GM23338 (cell line): ENCODE results near the gene KRTAP5-6. TPM values are rescaled to one million over a fixed set of nuclear protein-coding genes. Genes with fewer than 3 reads are reported as not detected.

Experiments
- ATAC-seq: fragments of 200-7000 bp; cut with Tn5 transposase; 3 replicates; pipeline ENCODE4 v1.9.1; 2020
- DNase-seq: peaks from one replicate; pipeline ENCODE4 v3.0.0-alpha.2; 2015; ENCODE audit warnings: low spot score
- H2AFZ ChIP-seq: fragments of 200-600 bp; sonication (generic); 2 replicates; pipeline ENCODE4 v1.8.0; 2016; ENCODE audit warnings: antibody characterized with exemption, mild to moderate bottlenecking, moderate library complexity
- H3F3A ChIP-seq: fragments of 200-600 bp; sonication (generic); replicated peaks from 2 replicates; pipeline ENCODE4 v1.8.0; 2017; ENCODE audit warnings: antibody characterized with exemption, mixed run types, low read depth
- H3K27ac ChIP-seq: fragments of 200-600 bp; sonication (generic); 2 replicates; pipeline ENCODE4 v1.6.1; 2016; ENCODE audit warnings: low read depth
- H3K27me3 ChIP-seq: fragments of 200-600 bp; sonication (generic); 2 replicates; pipeline ENCODE4 v1.8.0; 2016; ENCODE audit warnings: mild to moderate bottlenecking, mixed run types, moderate library complexity; ENCODE audit not compliant: insufficient read depth
- H3K36me3 ChIP-seq: fragments of 200-600 bp; sonication (generic); 2 replicates; pipeline ENCODE4 v1.8.0; 2016; ENCODE audit warnings: mild to moderate bottlenecking; ENCODE audit not compliant: insufficient read depth
- H3K4me1 ChIP-seq: fragments of 200-600 bp; sonication (generic); 2 replicates; pipeline ENCODE4 v1.8.0; 2016; ENCODE audit warnings: mild to moderate bottlenecking, moderate library complexity; ENCODE audit not compliant: insufficient read depth
- H3K4me2 ChIP-seq: fragments of 200-600 bp; sonication (generic); 2 replicates; pipeline ENCODE4 v1.7.1; 2017; ENCODE audit warnings: mixed run types
- H3K4me3 ChIP-seq: fragments of 200-600 bp; sonication (generic); 2 replicates; pipeline ENCODE4 v1.6.1; 2016; ENCODE audit warnings: mixed run types
- H3K79me2 ChIP-seq: fragments of 200-600 bp; sonication (generic); replicated peaks from 2 replicates; pipeline ENCODE4 v1.8.0; 2017; ENCODE audit warnings: mild to moderate bottlenecking; ENCODE audit not compliant: insufficient read depth
- H3K9me2 ChIP-seq: fragments of 200-600 bp; sonication (generic); 2 replicates; pipeline ENCODE4 v1.8.0; 2017; ENCODE audit not compliant: insufficient read depth
- H4K20me1 ChIP-seq: fragments of 200-600 bp; sonication (generic); replicated peaks from 2 replicates; pipeline ENCODE4 v1.8.0; 2017; ENCODE audit warnings: mild to moderate bottlenecking; ENCODE audit not compliant: insufficient read depth
- H3K27ac Mint-ChIP-seq: 2 replicates; pipeline ENCODE4 v1.8.0; 2020; ENCODE audit warnings: inconsistent platforms, mild to moderate bottlenecking, moderate library complexity, mixed read lengths
- H3K27me3 Mint-ChIP-seq: 3 replicates; pipeline ENCODE4 v1.8.0; 2022; ENCODE audit warnings: low read depth, mild to moderate bottlenecking, moderate library complexity, mixed read lengths, inconsistent platforms; ENCODE audit not compliant: insufficient read depth, poor library complexity
- H3K36me3 Mint-ChIP-seq: 3 replicates; pipeline ENCODE4 v1.8.0; 2021; ENCODE audit warnings: low read depth, mild to moderate bottlenecking, inconsistent platforms, moderate library complexity, mixed read lengths
- H3K4me1 Mint-ChIP-seq: 3 replicates; pipeline ENCODE4 v1.8.0; 2020; ENCODE audit warnings: mild to moderate bottlenecking, inconsistent platforms, mixed read lengths
- H3K4me3 Mint-ChIP-seq: 3 replicates; pipeline ENCODE4 v1.8.0; 2021; ENCODE audit warnings: moderate library complexity, mild to moderate bottlenecking, inconsistent platforms, mixed read lengths
- H3K9me3 Mint-ChIP-seq: 3 replicates; pipeline ENCODE4 v1.8.0; 2020; ENCODE audit warnings: moderate library complexity, mild to moderate bottlenecking, inconsistent platforms, mixed read lengths
- CREB1 ChIP-seq: fragments of 250-450 bp; sonication (Bioruptor Pico); IDR thresholded peaks from 2 replicates; pipeline ENCODE4 v1.5.0; 2020; ENCODE audit warnings: low read depth, mild to moderate bottlenecking, moderate library complexity
- EZH2 ChIP-seq: fragments of 200-600 bp; sonication (generic); IDR thresholded peaks from one replicate; pipeline ENCODE4 v1.8.0; 2017; ENCODE audit warnings: antibody characterized with exemption, mild to moderate bottlenecking, low read depth; ENCODE audit not compliant: unreplicated experiment
- JUNB ChIP-seq: IDR thresholded peaks from one replicate; pipeline ENCODE4 v1.6.1; 2016; ENCODE audit warnings: antibody characterized with exemption; ENCODE audit not compliant: unreplicated experiment
- POLR2AphosphoS5 ChIP-seq: IDR thresholded peaks from 2 replicates; pipeline ENCODE4 v1.6.1; 2016; ENCODE audit warnings: antibody characterized with exemption, low read depth
- STAT1 ChIP-seq: IDR thresholded peaks from one replicate; pipeline ENCODE4 v1.6.1; 2016; ENCODE audit warnings: antibody characterized with exemption; ENCODE audit not compliant: unreplicated experiment
- ZNF462 ChIP-seq: fragments of 250-450 bp; sonication (Bioruptor Pico); IDR thresholded peaks from 2 replicates; pipeline ENCODE4 v1.5.0; 2020; ENCODE audit warnings: mild to moderate bottlenecking, moderate library complexity
- polyA plus RNA-seq: library from polyadenylated mRNA; unstranded; fragments of >200 nt; fragmentation: Nextera tagmentation; extraction: Ambion mirVana; gene quantifications from 2 replicates; pipeline ENCODE4 v1.2.1, GENCODE V29; 2016
- total RNA-seq: library from RNA; depleted of rRNA; stranded (reverse); fragments of >200 nt; shearing (Covaris generic); gene quantifications from 2 replicates; pipeline ENCODE4 v1.2.3, GENCODE V29; 2014

Gene KRTAP5-6
- total and polyA plus RNA-seq, 2 experiments from 2014 or later, result not detected

GRCh38 chr11:1738380-1738779 is 41.4 kb downstream of the KRTAP5-6 start (continued):
- no peak for TF ChIP-seq ZNF462 (CRISPR knock-in tag)
- TF ChIP-seq JUNB, result no peak

GRCh38 chr11:1739576-1739975 is 42.6 kb downstream of the KRTAP5-6 start:
- H3K27me3 ChIP-seq, result no peaks in the 10 kb centered on the region; the same call in 1 of the 2 replicates

More at GRCh38 chr11:1739576-1739975, 42.6 kb downstream of the KRTAP5-6 start:
- DNase-seq (no peak), ATAC-seq (no peak)
- Mint-ChIP-seq H3K27me3 (peaks cover 17% of the 10 kb centered on the region), H3K4me1 (no peaks in the 10 kb centered on the region; the same call in 2 of the 3 replicates), H3K4me3 (no peak overlapping the region), H3K36me3 (no peaks in the 10 kb centered on the region), H3K27ac (no peak overlapping the region), H3K9me3 (peaks cover 5% of the 10 kb centered on the region; the same call in 2 of the 3 replicates)
- H3K36me3 ChIP-seq, result no peaks in the 10 kb centered on the region
- H3K4me3 ChIP-seq, result no peak overlapping the region
- no peak overlapping the region for H3K4me2 ChIP-seq
- no peak overlapping the region for H2AFZ ChIP-seq
- TF ChIP-seq CREB1 (CRISPR knock-in tag) (no peak), POLR2AphosphoS5 (no peak), STAT1 (no peak), ZNF462 (CRISPR knock-in tag) (no peak), EZH2 (no peak)
- no peaks in the 10 kb centered on the region for H3F3A ChIP-seq
- no peaks in the 10 kb centered on the region for H4K20me1 ChIP-seq
- H3K79me2 ChIP-seq, result no peaks in the 10 kb centered on the region
- no peak overlapping the region for H3K27ac ChIP-seq
- H3K9me2 ChIP-seq, result peaks cover 6% of the 10 kb centered on the region; the same call in 1 of the 2 replicates
- no peaks in the 10 kb centered on the region for H3K4me1 ChIP-seq
